Ovary (tissue), 9 donors: ENCODE measurements around the gene RTF1. TPM values are rescaled to one million over a fixed set of nuclear protein-coding genes. Genes with fewer than 3 reads are reported as not detected.

Experiments used
- DNase-seq, 5 donors: peaks; one replicate each; pipeline ENCODE4 v3.0.0-alpha.2; 2019 to 2020
- H3K27ac ChIP-seq, 2 donors: fragments of 200-600 bp; one replicate each; pipeline versions ENCODE4 v1.5.1 to v1.8.0; 2019 to 2022
- H3K27me3 ChIP-seq: fragments of 200-600 bp; one replicate; pipeline ENCODE4 v1.8.0; 2022
- H3K36me3 ChIP-seq: fragments of 200-600 bp; sonication (generic); one replicate; pipeline ENCODE4 v1.5.1; 2019
- H3K4me1 ChIP-seq: one replicate; pipeline ENCODE4 v1.8.1; 2013; ENCODE audit warnings: mild to moderate bottlenecking, moderate library complexity; ENCODE audit not compliant: insufficient read depth
- H3K4me3 ChIP-seq: fragments of 200-600 bp; sonication (generic); one replicate; pipeline ENCODE4 v1.5.1; 2017
- H3K9me3 ChIP-seq, 2 donors: fragments of 200-600 bp in 1 of 2; sonication (generic) in 1 of 2; one replicate each; pipeline versions ENCODE4 v1.5.1 to v1.8.1; 2013 to 2019; ENCODE audit warnings: mild to moderate bottlenecking in 1 of 2, moderate library complexity in 1 of 2
- EP300 ChIP-seq: sonication (generic); formaldehyde crosslinking; IDR thresholded peaks from one replicate; pipeline ENCODE4 v1.6.1; 2017; ENCODE audit warnings: antibody characterized with exemption
- POLR2A ChIP-seq: fragments of 450-650 bp; IDR thresholded peaks from one replicate; pipeline ENCODE4 v1.6.1; 2017; ENCODE audit warnings: antibody characterized with exemption, mild to moderate bottlenecking, moderate library complexity
- WGBS, 3 donors: extraction: QIAGEN DNeasy Blood & Tissue Kit in 1 of 3; methylation state at CpG; one replicate each; pipeline versions ENCODE4 v1.1.5 to v1.1.7; 2013 to 2017; 5-methylcytosine and 5-hydroxymethylcytosine counted together
- intact Hi-C, 4 donors: fragments of 100-400 bp; cut with DNase I; formaldehyde crosslinking; loops; one replicate each; pipeline versions ENCODE4 v1.11.0 to v1.15.1; 2022 to 2023
- polyA plus RNA-seq, 2 donors: library from polyadenylated mRNA; stranded (reverse); fragments of 200-250 nt in 1 of 2; fragments of 350-450 nt in 1 of 2; fragmentation: Illumina TruSeq in 1 of 2; extraction: RNeasy Lipid Tissue Mini Kit (QIAGEN cat#74804) in 1 of 2; gene quantifications; one replicate each; pipeline ENCODE4 v1.2.3, GENCODE V29; 2013 to 2014
- total RNA-seq, 7 donors: library from RNA; depleted of rRNA in 2 of 7; stranded (reverse); fragments of >200 nt in 2 of 7; fragmentation: NEBNext Ultra II Directional in 3 of 7; extraction: Animal tissue kit (Norgen Biotek cat#: 25700) in 3 of 7; gene quantifications; one replicate each; pipeline versions ENCODE4 v1.1.0 to v1.2.4, GENCODE V29; 2016 to 2023
- TF ChIP-seq, protein P1 (sequence below), 3 donors: fragments of 450-650 bp in 2 of 3; fragments of 200-600 bp in 1 of 3; IDR thresholded peaks; one replicate each; pipeline versions ENCODE4 v1.5.1 to v1.8.0; 2016 to 2022; ENCODE audit warnings: antibody characterized with exemption in 3 of 3, mild to moderate bottlenecking in 1 of 3
- donor health status: DM: no; HTN: no; CAD: no; lungs with moderate emphysema.
- donor health status: DM: no; HTN: no; CAD: no.
- donor health status: Bipolar disorder and iron deficiency.
- donor health status: DM: yes; HTN: yes; CAD: no.
- donor health status: DM: no; HTN: no; CAD: no.
- donor health status: DM: yes; HTN: yes; CAD: no.

Gene RTF1
- total and polyA plus RNA-seq, 9 donors: 22.2 to 57.1 (median 35.6) TPM

DNA sequence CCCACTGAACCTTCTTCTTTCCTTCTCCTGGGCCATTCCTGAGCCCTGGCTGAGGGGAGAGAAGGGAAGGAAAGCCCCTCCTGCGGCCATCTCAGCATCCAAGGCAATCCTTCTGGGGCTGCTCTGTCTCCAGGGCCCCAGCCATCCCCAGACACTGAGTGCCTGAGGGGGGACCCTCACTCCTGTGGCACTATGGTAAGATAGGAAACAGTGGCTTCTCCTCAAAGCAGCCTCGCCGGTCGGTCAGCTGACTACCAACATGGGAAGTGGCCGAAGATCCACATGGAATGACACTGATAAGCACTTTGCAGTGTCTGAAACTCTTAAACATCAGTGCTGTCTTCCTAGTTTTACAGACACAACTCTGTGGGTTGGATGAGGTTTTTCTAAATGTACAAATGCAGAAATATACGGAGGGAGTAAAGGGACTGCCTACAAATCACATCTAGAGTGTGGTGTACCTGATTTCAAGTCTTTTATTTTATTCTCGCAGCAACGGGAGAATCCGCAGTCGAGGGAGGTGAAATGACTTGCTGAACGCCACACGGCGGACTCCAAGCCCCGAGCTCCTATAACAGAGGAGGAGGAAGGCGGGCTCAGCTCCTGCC, 75.8 kb downstream of the RTF1 start:
- TF ChIP-seq POLR2A (no peak), EP300 (no peak)
- TF ChIP-seq, protein P1, sequence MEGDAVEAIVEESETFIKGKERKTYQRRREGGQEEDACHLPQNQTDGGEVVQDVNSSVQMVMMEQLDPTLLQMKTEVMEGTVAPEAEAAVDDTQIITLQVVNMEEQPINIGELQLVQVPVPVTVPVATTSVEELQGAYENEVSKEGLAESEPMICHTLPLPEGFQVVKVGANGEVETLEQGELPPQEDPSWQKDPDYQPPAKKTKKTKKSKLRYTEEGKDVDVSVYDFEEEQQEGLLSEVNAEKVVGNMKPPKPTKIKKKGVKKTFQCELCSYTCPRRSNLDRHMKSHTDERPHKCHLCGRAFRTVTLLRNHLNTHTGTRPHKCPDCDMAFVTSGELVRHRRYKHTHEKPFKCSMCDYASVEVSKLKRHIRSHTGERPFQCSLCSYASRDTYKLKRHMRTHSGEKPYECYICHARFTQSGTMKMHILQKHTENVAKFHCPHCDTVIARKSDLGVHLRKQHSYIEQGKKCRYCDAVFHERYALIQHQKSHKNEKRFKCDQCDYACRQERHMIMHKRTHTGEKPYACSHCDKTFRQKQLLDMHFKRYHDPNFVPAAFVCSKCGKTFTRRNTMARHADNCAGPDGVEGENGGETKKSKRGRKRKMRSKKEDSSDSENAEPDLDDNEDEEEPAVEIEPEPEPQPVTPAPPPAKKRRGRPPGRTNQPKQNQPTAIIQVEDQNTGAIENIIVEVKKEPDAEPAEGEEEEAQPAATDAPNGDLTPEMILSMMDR (IDR thresholded peaks at IDR 0.05): no peak
- H3K4me3 ChIP-seq: peak overlapping the region; percentile 51
- DNase-seq: no peak
- H3K36me3 ChIP-seq: no peaks in the 10 kb centered on the region
- H3K9me3 ChIP-seq: no peaks in the 10 kb centered on the region
- 3 to 5% (median 5%) methylated on average over 15 of the region's 15 CpGs for WGBS, 3 donors
- H3K4me1 ChIP-seq: peaks cover 11% of the 10 kb centered on the region
- no peak overlapping the region for H3K27ac ChIP-seq
- H3K27me3 ChIP-seq: no peaks in the 10 kb centered on the region
- intact Hi-C loops: no loop called here

DNA sequence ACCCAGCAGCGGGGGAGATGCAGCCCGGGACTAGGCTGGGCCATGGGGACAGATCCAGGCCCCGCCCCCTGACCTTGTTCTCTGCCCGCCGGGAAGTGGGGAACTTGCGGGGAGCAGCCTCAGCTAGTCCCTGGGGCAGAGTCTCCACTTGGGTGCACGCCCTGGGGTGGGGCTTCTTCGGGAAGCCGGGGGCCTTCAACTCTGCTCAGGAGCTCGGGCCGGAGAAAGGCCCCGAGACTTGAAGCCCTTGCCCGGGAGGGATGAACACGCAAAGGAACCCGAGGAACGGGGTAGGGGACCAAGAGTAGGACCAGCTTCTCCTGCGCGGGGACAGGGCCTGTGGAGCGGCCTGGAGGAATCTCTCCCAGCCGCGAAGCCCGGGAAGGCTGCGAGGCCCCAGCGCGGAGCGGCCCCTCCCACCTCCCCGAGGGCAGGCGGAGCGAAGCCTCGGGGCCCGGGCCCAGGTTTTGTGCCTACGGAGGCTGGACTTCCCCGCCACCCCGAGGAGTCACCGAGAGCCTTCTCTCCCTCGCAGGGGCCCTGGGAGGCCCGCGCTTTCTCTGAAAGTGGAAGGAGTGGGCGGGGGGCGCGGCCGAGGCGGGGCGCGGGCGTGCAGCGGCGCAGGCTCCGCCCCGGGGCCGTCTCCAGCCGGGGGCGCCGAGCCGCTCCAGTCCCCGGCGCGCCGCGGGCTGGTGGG, 76.5 kb downstream of the RTF1 start, which contains the start of gene ITPKA:
TSS of gene ITPKA (plus strand) at position 670 of the 697 bp plus-strand sequence. CDS start 54 bp downstream, outside the sequence.
- intact Hi-C loops: no loop called here
- Histone ChIP-seq H3K9me3 (no peaks in the 10 kb centered on the region), H3K27ac (no peak within 1 kb of the TSS), H3K36me3 (no peaks in the 10 kb centered on the region), H3K4me3 (peak within 1 kb of the TSS; percentile 51), H3K4me1 (peaks cover 11% of the 10 kb centered on the region), H3K27me3 (no peaks in the 10 kb centered on the region)
- 0 to 1% (median 0%) methylated on average over 36 to 60 of the region's 60 CpGs for WGBS, 3 donors
- TF ChIP-seq, protein P1 (IDR thresholded peaks at IDR 0.05): no peak
- no peak for TF ChIP-seq POLR2A
- no peak for TF ChIP-seq EP300
- peak; percentile 57 to 72 (median 66) for DNase-seq

DNA sequence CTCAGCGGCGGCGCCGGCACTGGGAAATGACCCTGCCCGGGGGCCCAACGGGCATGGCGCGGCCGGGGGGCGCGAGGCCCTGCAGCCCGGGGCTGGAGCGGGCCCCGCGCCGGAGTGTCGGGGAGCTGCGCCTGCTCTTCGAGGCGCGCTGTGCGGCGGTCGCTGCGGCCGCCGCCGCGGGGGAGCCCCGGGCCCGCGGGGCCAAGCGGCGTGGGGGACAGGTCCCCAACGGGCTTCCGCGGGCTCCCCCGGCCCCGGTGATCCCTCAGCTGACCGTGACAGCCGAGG, 77.0 kb downstream of the RTF1 start:
- no peaks in the 10 kb centered on the region for H3K36me3 ChIP-seq
- no peak overlapping the region for H3K27ac ChIP-seq
- WGBS, 3 donors: 0 to 1% (median 1%) methylated on average over 21 to 41 of the region's 41 CpGs
- H3K4me3 ChIP-seq: peak overlapping the region; percentile 51
- no peak for TF ChIP-seq POLR2A
- no peak for TF ChIP-seq EP300
- TF ChIP-seq, protein P1 (IDR thresholded peaks at IDR 0.05): no peak
- H3K9me3 ChIP-seq: no peaks in the 10 kb centered on the region
- H3K4me1 ChIP-seq: peaks cover 11% of the 10 kb centered on the region
- no peak for DNase-seq
- H3K27me3 ChIP-seq: no peaks in the 10 kb centered on the region
- intact Hi-C loops: no loop called here

DNA sequence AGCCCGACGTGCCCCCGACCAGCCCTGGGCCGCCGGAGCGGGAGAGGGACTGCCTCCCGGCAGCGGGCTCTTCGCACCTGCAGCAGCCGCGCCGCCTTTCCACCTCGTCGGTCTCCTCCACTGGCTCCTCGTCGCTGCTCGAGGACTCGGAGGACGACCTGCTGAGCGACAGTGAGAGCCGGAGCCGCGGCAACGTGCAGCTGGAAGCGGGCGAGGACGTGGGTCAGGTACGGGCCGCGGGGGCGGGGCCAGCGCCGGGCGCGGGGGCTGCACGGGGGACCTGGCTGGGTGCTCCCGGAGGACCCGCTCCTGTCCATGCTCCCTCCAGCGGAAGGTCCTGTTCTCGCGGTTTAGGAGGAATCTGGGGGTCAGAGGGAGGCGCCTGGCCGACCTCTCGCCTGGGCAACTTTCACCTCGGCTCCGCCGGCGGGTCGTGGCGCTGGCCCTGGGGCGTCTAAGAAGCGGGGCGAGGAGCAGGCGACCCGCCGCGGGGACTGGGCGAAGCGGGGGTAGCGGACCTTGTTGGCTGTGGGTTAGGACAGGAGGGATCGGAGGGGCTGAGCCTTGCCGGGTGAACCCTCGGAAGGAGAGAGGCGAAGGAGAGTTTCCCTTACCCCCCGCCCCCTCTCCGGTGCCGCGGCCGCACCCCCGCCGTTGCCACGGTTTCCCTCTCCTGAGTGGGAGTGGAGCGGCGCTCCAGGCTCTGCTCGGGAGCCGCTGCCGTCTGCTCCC, 77.5 kb downstream of the RTF1 start:
- TF ChIP-seq EP300 (no peak), POLR2A (no peak)
- TF ChIP-seq, protein P1 (IDR thresholded peaks at IDR 0.05): no peak
- peak in 1 of 5 donors; percentile 44 for DNase-seq
- H3K36me3 ChIP-seq: no peaks in the 10 kb centered on the region
- H3K4me1 ChIP-seq: peaks cover 11% of the 10 kb centered on the region
- H3K4me3 ChIP-seq: peak overlapping the region; percentile 51
- H3K9me3 ChIP-seq: no peaks in the 10 kb centered on the region
- H3K27ac ChIP-seq: no peak overlapping the region
- intact Hi-C loops: no loop called here
- no peaks in the 10 kb centered on the region for H3K27me3 ChIP-seq
- WGBS, 3 donors: 1% methylated on average over 62 to 77 of the region's 77 CpGs
